ENCODE measurements around the gene CRAT.

DNA sequence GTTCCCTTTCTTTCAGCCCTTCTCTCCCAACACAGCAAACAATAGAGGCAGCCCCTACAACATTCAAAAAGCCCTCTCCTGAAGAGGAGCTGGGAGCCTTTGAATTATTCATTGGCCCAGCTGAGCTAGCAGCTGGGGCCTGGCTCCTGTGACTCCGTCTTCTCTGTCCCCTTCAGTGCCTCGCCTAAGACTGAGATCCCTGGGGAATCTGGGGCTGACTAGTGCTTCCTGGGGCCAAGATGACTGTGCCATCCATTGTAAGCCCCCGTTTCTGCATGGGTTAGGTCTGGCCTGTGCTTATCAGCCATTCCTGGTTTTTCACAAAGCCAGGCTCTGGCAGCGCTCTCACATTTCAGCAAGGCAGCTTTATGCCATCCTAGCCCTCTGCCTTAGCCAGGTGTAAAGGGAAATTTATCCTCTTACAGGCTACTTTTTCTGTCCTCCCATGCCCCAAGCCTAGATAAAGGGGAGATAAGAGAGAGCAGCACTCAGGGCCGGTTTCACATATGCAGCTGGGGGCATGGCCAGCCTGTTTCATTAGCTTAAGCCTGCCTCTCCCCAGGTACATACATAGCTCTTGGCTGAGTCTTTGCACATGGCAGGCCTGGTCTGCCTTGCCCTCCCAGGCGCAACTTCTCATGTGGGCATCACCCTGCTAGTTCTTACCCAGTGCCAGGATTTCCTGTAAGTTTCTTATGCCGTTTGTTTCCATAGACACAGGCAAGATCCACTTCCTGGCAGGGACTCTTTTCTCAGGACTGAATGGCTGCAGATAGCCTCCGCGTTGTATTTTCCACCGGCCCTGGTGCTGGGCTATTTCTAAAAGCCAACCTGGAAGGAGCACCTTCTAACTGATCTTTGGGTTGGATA, 16.4 kb upstream of the CRAT start:
- TF ChIP-seq, protein P1, sequence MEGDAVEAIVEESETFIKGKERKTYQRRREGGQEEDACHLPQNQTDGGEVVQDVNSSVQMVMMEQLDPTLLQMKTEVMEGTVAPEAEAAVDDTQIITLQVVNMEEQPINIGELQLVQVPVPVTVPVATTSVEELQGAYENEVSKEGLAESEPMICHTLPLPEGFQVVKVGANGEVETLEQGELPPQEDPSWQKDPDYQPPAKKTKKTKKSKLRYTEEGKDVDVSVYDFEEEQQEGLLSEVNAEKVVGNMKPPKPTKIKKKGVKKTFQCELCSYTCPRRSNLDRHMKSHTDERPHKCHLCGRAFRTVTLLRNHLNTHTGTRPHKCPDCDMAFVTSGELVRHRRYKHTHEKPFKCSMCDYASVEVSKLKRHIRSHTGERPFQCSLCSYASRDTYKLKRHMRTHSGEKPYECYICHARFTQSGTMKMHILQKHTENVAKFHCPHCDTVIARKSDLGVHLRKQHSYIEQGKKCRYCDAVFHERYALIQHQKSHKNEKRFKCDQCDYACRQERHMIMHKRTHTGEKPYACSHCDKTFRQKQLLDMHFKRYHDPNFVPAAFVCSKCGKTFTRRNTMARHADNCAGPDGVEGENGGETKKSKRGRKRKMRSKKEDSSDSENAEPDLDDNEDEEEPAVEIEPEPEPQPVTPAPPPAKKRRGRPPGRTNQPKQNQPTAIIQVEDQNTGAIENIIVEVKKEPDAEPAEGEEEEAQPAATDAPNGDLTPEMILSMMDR (IDR thresholded peaks at IDR 0.05) = no peak
- TF ChIP-seq POLR2A (IDR thresholded peaks at IDR 0.05) = no peak
